ENCODE measurements around the gene ATP11A. TPM values are rescaled to one million over a fixed set of nuclear protein-coding genes. Genes with fewer than 3 reads are reported as not detected.

ATP11A gene
- total RNA-seq, 2 experiments from 2014 or later, result 28.8 to 30.2 TPM

DNA sequence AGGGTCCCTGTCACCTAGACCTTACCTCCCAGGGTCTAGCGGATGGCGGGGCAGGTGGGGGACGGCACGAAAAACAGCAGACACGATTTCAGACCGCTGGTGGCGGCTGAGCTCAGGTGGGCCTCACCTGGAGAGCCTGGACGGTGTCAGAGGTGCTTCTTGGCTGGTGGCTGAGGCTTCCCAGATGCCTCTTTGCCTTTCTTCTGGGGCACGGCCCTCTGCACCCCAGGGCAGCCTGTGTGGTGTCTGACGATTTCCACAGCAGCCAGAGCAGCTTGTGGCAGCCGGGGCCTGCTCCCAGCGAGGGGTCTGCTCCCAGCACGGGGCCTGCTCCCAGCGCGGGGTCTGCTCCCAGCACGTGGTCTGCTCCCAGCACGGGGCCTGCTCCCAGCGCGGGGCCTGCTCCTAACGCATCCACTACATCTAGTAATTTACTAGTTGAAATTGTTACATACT is 66.7 kb downstream of the ATP11A start:
- H3K9me3 Mint-ChIP-seq, result no peaks in the 10 kb centered on the region
- no peaks in the 10 kb centered on the region for H3K27me3 Mint-ChIP-seq
- no peak overlapping the region for H3K4me3 Mint-ChIP-seq
- POLR2A ChIA-PET, result no interaction called here
- H3K36me3 Mint-ChIP-seq (ENCODE audit: low read depth), result peaks cover 2% of the 10 kb centered on the region
- peaks cover 17% of the 10 kb centered on the region for H3K4me1 Mint-ChIP-seq (ENCODE audit: low read depth)
- TF ChIP-seq CTCF (IDR thresholded peaks at IDR 0.05), result no peak
- intact Hi-C loops (cut with micrococcal nuclease), result no loop called here
- no peak for DNase-seq
- H3K27ac Mint-ChIP-seq, result no peak overlapping the region
- no peak for ATAC-seq
- CTCF ChIA-PET, result no interaction called here

DNA sequence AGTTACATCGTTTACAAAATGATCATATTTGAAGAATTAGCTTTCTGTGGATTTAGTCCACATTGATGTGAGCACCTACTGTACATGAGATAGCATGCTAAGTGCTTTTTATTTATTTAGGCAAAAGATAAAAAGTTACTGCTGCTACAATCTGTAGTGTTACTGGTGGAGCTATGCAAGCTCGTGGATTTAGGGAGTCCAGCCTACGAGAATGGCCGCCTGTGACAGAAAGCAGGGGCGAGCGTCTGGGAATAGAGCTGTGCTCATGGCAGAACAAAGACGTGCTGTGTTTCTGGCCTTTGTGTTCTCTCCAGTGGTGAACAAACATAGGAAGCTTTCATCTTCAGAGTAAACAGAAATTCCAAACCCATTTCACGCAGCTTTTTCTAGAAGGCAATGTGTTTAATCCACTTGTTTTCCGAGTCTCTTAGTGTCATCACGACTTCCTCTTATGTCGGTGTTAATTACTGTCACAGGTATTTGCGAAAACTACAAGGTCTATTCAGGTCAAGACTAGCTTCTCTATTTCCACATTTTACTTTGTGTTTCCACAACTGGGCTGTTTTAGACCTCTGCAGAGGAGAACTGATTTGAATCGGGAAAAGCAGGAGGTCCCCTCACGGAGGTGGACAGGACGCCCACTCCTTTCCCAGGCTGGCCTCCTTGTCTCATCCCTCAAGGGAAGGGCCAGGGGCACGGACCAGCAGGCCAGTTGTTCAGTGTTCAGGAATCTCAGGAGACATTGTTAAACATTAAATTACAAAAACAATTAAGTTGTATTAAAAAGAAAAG is 67.3 kb downstream of the ATP11A start:
- Mint-ChIP-seq H3K9me3 (no peaks in the 10 kb centered on the region), H3K27ac (no peak overlapping the region), H3K4me1 (ENCODE audit: low read depth) (peaks cover 15% of the 10 kb centered on the region), H3K4me3 (no peak overlapping the region), H3K27me3 (no peaks in the 10 kb centered on the region), H3K36me3 (ENCODE audit: low read depth) (peaks cover 2% of the 10 kb centered on the region)
- ChIA-PET CTCF (no interaction called here), POLR2A (no interaction called here)
- DNase-seq (no peak), ATAC-seq (no peak)
- intact Hi-C loops (cut with micrococcal nuclease), result no loop called here
- no peak for TF ChIP-seq CTCF (IDR thresholded peaks at IDR 0.05)

DNA sequence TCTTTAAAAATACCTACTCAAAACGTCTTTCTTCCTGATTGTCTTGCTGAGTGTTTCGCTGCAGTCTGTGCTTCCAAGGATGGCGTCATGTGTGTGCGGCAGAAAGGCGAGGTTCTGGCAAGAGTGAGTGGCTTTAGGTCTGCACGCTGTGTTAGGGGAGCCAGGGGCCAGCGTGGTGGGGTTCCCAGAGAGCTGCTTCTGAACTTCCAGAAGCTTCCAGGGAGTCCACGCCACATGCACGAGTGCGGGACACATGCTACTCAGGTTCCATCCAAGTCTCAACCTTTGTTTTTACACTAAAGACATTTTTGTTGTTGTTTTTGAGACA is 67.9 kb downstream of the ATP11A start:
- Mint-ChIP-seq H3K27ac (no peak overlapping the region), H3K4me1 (ENCODE audit: low read depth) (peaks cover 12% of the 10 kb centered on the region), H3K4me3 (no peak overlapping the region), H3K27me3 (no peaks in the 10 kb centered on the region), H3K36me3 (ENCODE audit: low read depth) (peaks cover 2% of the 10 kb centered on the region), H3K9me3 (no peaks in the 10 kb centered on the region)
- DNase-seq (no peak), ATAC-seq (no peak)
- POLR2A ChIA-PET, result no interaction called here
- CTCF ChIA-PET, result no interaction called here
- intact Hi-C loops (cut with micrococcal nuclease), result no loop called here
- TF ChIP-seq CTCF (IDR thresholded peaks at IDR 0.05), result no peak

DNA sequence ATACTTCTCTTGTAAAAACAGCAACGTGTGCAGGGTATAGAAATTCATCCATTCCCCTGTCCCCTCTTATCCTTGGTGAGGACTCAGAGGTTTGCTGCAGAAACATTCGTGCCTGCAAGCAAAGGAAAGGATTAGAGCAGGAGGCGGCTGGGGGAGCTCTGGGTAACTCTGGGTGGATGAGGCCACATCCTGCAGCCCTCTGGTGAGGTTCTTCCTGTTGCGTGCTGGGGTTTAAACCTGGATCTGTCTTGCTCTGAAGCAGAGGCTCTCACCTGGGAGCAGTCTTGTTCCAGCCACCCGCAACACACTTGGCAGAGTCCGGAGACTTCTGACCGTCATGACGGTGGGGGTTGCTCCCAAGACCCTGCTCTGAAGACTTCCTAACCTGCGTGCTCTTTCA is 69.2 kb downstream of the ATP11A start:
- Mint-ChIP-seq H3K4me3 (no peak overlapping the region), H3K9me3 (no peaks in the 10 kb centered on the region), H3K4me1 (ENCODE audit: low read depth) (peaks cover 2% of the 10 kb centered on the region), H3K27me3 (no peaks in the 10 kb centered on the region), H3K36me3 (ENCODE audit: low read depth) (peaks cover 2% of the 10 kb centered on the region), H3K27ac (no peak overlapping the region)
- intact Hi-C loops (cut with micrococcal nuclease), result no loop called here
- ChIA-PET POLR2A (no interaction called here), CTCF (no interaction called here)
- DNase-seq (no peak), ATAC-seq (no peak)
- no peak for TF ChIP-seq CTCF (IDR thresholded peaks at IDR 0.05)

DNA sequence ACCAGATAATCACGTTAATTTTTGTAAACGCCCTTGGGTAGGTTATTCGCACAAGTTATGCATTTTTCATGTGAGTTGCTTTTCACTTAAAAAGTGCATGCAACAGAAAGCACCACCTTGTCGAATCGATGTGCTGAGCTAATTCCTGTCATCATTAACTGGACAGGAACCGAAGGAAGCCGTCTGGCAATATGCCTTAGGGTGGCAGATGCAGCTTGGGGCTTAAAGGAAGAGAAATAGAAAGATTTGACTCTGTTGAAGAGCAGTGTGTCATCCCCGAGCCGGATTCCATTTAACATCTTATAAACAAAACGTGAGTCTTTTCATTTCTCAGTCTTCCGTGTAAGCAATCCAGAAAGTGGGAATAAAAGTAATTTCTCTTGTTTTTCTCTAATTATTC is 70.0 kb downstream of the ATP11A start:
- Mint-ChIP-seq H3K4me1 (ENCODE audit: low read depth) (no peaks in the 10 kb centered on the region), H3K36me3 (ENCODE audit: low read depth) (peaks cover 2% of the 10 kb centered on the region), H3K9me3 (no peaks in the 10 kb centered on the region), H3K27me3 (no peaks in the 10 kb centered on the region), H3K4me3 (no peak overlapping the region), H3K27ac (no peak overlapping the region)
- intact Hi-C loops (cut with micrococcal nuclease), result no loop called here
- no peak for DNase-seq
- ATAC-seq, result no peak
- ChIA-PET POLR2A (no interaction called here), CTCF (no interaction called here)
- no peak for TF ChIP-seq CTCF (IDR thresholded peaks at IDR 0.05)
